ENCODE results near the gene SPOCK1.

The SPOCK1 gene

GRCh38 chr5:137236252-137236651 lies 262.9 kb downstream of the SPOCK1 start:
- TF ChIP-seq POLR2AphosphoS5 (IDR thresholded peaks at IDR 0.05; ENCODE audit: low read depth, low read length) (no peak), REST (IDR thresholded peaks at IDR 0.05; ENCODE audit: insufficient read depth in 1 of 2, low read depth in 2 of 2, low read length in 2 of 2) (no peak), SIN3A (IDR thresholded peaks at IDR 0.05; ENCODE audit: borderline replicate concordance, insufficient read depth, low read length) (no peak), TAF1 (IDR thresholded peaks at IDR 0.05; ENCODE audit: borderline replicate concordance, insufficient read depth, low read length) (no peak), FOXP2 (optimal IDR thresholded peaks at IDR 0.05; ENCODE audit: borderline replicate concordance, extremely low read depth, extremely low read length, insufficient read depth) (no peak)

- TF ChIP-seq SIN3A (IDR thresholded peaks at IDR 0.05; ENCODE audit: borderline replicate concordance, insufficient read depth, low read length): no peak
- no peak for TF ChIP-seq TAF1 (IDR thresholded peaks at IDR 0.05; ENCODE audit: borderline replicate concordance, insufficient read depth, low read length)
- TF ChIP-seq POLR2AphosphoS5 (IDR thresholded peaks at IDR 0.05; ENCODE audit: low read depth, low read length): no peak
- TF ChIP-seq FOXP2 (optimal IDR thresholded peaks at IDR 0.05; ENCODE audit: borderline replicate concordance, extremely low read depth, extremely low read length, insufficient read depth): no peak
- no peak for TF ChIP-seq REST (IDR thresholded peaks at IDR 0.05; ENCODE audit: insufficient read depth in 1 of 2, low read depth in 2 of 2, low read length in 2 of 2)
These were observed 263.9 kb downstream of the SPOCK1 start for GRCh38 chr5:137234973-137235943.

GRCh38 chr5:137233726-137234125 lies 265.4 kb downstream of the SPOCK1 start:
- no peak for TF ChIP-seq TAF1 (IDR thresholded peaks at IDR 0.05; ENCODE audit: borderline replicate concordance, insufficient read depth, low read length)
- TF ChIP-seq FOXP2 (optimal IDR thresholded peaks at IDR 0.05; ENCODE audit: borderline replicate concordance, extremely low read depth, extremely low read length, insufficient read depth): no peak
- no peak for TF ChIP-seq REST (IDR thresholded peaks at IDR 0.05; ENCODE audit: insufficient read depth in 1 of 2, low read depth in 2 of 2, low read length in 2 of 2)

GRCh38 chr5:137231540-137231939 lies 267.6 kb downstream of the SPOCK1 start:
- TF ChIP-seq POLR2AphosphoS5 (IDR thresholded peaks at IDR 0.05; ENCODE audit: low read depth, low read length) (no peak), REST (IDR thresholded peaks at IDR 0.05; ENCODE audit: insufficient read depth in 1 of 2, low read depth in 2 of 2, low read length in 2 of 2) (no peak), TAF1 (IDR thresholded peaks at IDR 0.05; ENCODE audit: borderline replicate concordance, insufficient read depth, low read length) (no peak), FOXP2 (optimal IDR thresholded peaks at IDR 0.05; ENCODE audit: borderline replicate concordance, extremely low read depth, extremely low read length, insufficient read depth) (no peak), SIN3A (IDR thresholded peaks at IDR 0.05; ENCODE audit: borderline replicate concordance, insufficient read depth, low read length) (no peak)
